Thyroid gland (tissue), 4 donors: ENCODE data around the gene MB. TPM values are rescaled to one million over a fixed set of nuclear protein-coding genes. Genes with fewer than 3 reads are reported as not detected.

Source experiments
- DNase-seq, 2 donors: peaks; one replicate each; pipeline ENCODE4 v3.0.0-alpha.2; 2019
- H3K27ac ChIP-seq, 3 donors: fragments of 200-600 bp; sonication (generic); 1 replicate in 2 of 3; 2 replicates in 1 of 3; pipeline ENCODE4 v1.5.1; 2016 to 2019; ENCODE audit warnings: mild to moderate bottlenecking in 1 of 3, moderate library complexity in 1 of 3
- H3K27me3 ChIP-seq: fragments of 200-600 bp; sonication (generic); one replicate; pipeline ENCODE4 v1.5.1; 2019
- H3K36me3 ChIP-seq, 2 donors: fragments of 200-600 bp; sonication (generic); one replicate each; pipeline ENCODE4 v1.5.1; 2016 to 2019
- H3K4me1 ChIP-seq, 2 donors: fragments of 200-600 bp; sonication (generic); one replicate each; pipeline ENCODE4 v1.5.1; 2017 to 2019
- H3K4me3 ChIP-seq, 3 donors: fragments of 200-600 bp; sonication (generic); replicated peaks in 1 of 3; 1 replicate in 2 of 3; 2 replicates in 1 of 3; pipeline ENCODE4 v1.5.1; 2016; ENCODE audit warnings: mild to moderate bottlenecking in 1 of 3
- H3K9me3 ChIP-seq: fragments of 200-600 bp; sonication (generic); one replicate; pipeline ENCODE4 v1.5.1; 2017
- CTCF ChIP-seq, 6 experiments: fragments of 200-600 bp in 3 of 6; fragments of 450-650 bp in 3 of 6; sonication (generic) in 3 of 6; IDR thresholded peaks; one replicate each; pipeline ENCODE4 v1.5.1; 2016 to 2019; ENCODE audit warnings: antibody characterized with exemption in 6 of 6, mild to moderate bottlenecking in 2 of 6, inconsistent platforms in 1 of 6, moderate library complexity in 1 of 6
- POLR2A ChIP-seq, 2 donors: fragments of 450-650 bp; IDR thresholded peaks; one replicate each; pipeline ENCODE4 v1.6.1; 2017; ENCODE audit warnings: antibody characterized with exemption in 2 of 2, mild to moderate bottlenecking in 2 of 2, moderate library complexity in 1 of 2
- WGBS, 2 donors: methylation state at CpG; one replicate each; pipeline ENCODE4 v1.1.5; 2017; 5-methylcytosine and 5-hydroxymethylcytosine counted together
- intact Hi-C: fragments of 100-400 bp; cut with DNase I; formaldehyde crosslinking; loops from one replicate; pipeline ENCODE4 v1.15.1; 2023
- total RNA-seq, 4 donors: library from RNA; depleted of rRNA; stranded (reverse); fragments of >200 nt; gene quantifications; one replicate each; pipeline ENCODE4 v1.2.3, GENCODE V29; 2016

Gene MB
- total RNA-seq, 4 donors from 2014 or later, result 0.45 to 1.8 TPM; not detected in 2

- Histone ChIP-seq H3K4me1 (no peaks in the 10 kb centered on the region), H3K27ac (no peak overlapping the region), H3K36me3 (no peaks in the 10 kb centered on the region), H3K4me3 (no peak overlapping the region), H3K27me3 (no peaks in the 10 kb centered on the region), H3K9me3 (no peaks in the 10 kb centered on the region)
- TF ChIP-seq POLR2A (IDR thresholded peaks at IDR 0.05), result no peak
- DNase-seq, result no peak
- WGBS, 2 donors, result 72 to 74% methylated on average over 7 of the region's 7 CpGs
- intact Hi-C loops, result no loop called here
Observed at GRCh38 chr22:35616043-35616442, 1.1 kb downstream of the MB start.

- WGBS, 2 donors, result 82 to 84% methylated on average over 5 to 6 of the region's 6 CpGs
- TF ChIP-seq CTCF (IDR thresholded peaks at IDR 0.05), result no peak
- Histone ChIP-seq H3K36me3 (no peaks in the 10 kb centered on the region), H3K4me3 (no peak overlapping the region), H3K9me3 (no peaks in the 10 kb centered on the region), H3K4me1 (no peaks in the 10 kb centered on the region), H3K27ac (no peak overlapping the region), H3K27me3 (no peaks in the 10 kb centered on the region)
- no peak for DNase-seq
- intact Hi-C loops, result no loop called here
Observed at GRCh38 chr22:35615156-35615555, 2.0 kb downstream of the MB start.

GRCh38 chr22:35614404-35614803 is 2.7 kb downstream of the MB start:
- intact Hi-C loops, result no loop called here
- WGBS, 2 donors, result 82 to 98% methylated on average over 2 of the region's 2 CpGs
- no peaks in the 10 kb centered on the region for H3K9me3 ChIP-seq
- H3K4me3 ChIP-seq, result no peak overlapping the region
- TF ChIP-seq CTCF (IDR thresholded peaks at IDR 0.05) (no peak), POLR2A (IDR thresholded peaks at IDR 0.05) (no peak)
- H3K36me3 ChIP-seq, result no peaks in the 10 kb centered on the region
- no peaks in the 10 kb centered on the region for H3K27me3 ChIP-seq
- H3K27ac ChIP-seq, result no peak overlapping the region
- no peak for DNase-seq
- H3K4me1 ChIP-seq, result no peaks in the 10 kb centered on the region

- no peak overlapping the region for H3K27ac ChIP-seq
- intact Hi-C loops, result no loop called here
Observed at GRCh38 chr22:35612903-35613302, 4.2 kb downstream of the MB start.

GRCh38 chr22:35611891-35612576 is 5.1 kb downstream of the MB start:
- Histone ChIP-seq H3K36me3 (no peaks in the 10 kb centered on the region), H3K4me1 (no peaks in the 10 kb centered on the region), H3K9me3 (no peaks in the 10 kb centered on the region), H3K4me3 (no peak overlapping the region), H3K27ac (no peak overlapping the region), H3K27me3 (no peaks in the 10 kb centered on the region)
- DNase-seq, result no peak
- TF ChIP-seq POLR2A (IDR thresholded peaks at IDR 0.05) (no peak), CTCF (IDR thresholded peaks at IDR 0.05) (no peak)
- WGBS, 2 donors, result 75 to 91% methylated on average over 8 of the region's 8 CpGs
- intact Hi-C loops, result no loop called here

More at GRCh38 chr22:35612903-35613302, 4.2 kb downstream of the MB start:
- Histone ChIP-seq H3K27me3 (no peaks in the 10 kb centered on the region), H3K4me3 (no peak overlapping the region), H3K9me3 (no peaks in the 10 kb centered on the region), H3K4me1 (no peaks in the 10 kb centered on the region), H3K36me3 (no peaks in the 10 kb centered on the region)
- TF ChIP-seq POLR2A (IDR thresholded peaks at IDR 0.05) (no peak), CTCF (IDR thresholded peaks at IDR 0.05) (no peak)
- DNase-seq, result no peak
- WGBS, 2 donors, result 93 to 95% methylated on average over 12 of the region's 12 CpGs
